HG02588 (cell line): ENCODE data around the gene PNMA8B.
"Not testable (repeated sequence)": the region's sequence is repeated elsewhere in the genome, so short reads cannot be mapped to it uniquely, and the experiment has no call there.

Source experiments
- ATAC-seq: cut with Tn5 transposase; IDR thresholded peaks from one replicate; pipeline ENCODE4 v1.9.1; 2021; ENCODE audit warnings: mild to moderate bottlenecking, moderate library complexity; ENCODE audit not compliant: unreplicated experiment

The PNMA8B gene, protein sequence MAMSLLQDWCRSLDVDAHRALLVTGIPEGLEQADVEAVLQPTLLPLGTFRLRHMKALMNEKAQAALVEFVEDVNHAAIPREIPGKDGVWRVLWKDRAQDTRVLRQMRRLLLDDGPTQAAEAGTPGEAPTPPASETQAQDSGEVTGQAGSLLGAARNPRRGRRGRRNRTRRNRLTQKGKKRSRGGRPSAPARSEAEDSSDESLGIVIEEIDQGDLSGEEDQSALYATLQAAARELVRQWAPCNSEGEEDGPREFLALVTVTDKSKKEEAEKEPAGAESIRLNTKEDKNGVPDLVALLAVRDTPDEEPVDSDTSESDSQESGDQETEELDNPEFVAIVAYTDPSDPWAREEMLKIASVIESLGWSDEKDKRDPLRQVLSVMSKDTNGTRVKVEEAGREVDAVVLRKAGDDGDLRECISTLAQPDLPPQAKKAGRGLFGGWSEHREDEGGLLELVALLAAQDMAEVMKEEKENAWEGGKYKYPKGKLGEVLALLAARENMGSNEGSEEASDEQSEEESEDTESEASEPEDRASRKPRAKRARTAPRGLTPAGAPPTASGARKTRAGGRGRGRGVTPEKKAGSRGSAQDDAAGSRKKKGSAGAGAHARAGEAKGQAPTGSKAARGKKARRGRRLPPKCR

DNA sequence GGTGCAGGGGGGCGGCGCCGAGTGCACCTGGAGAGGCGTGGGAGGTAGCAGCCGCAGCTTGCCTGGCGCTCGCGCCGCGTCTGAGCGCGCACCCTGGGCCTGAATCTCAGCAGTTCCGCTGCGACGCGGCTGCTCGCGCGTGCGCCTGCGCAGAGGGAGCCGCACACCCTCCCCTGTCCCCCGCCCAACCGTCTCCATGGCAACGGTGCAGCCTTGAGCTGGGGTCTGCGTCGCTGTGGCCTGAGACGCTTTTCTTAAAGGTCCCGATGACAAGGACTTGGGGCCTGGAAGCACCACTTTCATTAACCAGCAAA lies at the start of gene PNMA8B:
Gene PNMA8B, minus strand, starts transcription at position 82 of the 314 bp plus-strand sequence. CDS start 402 bp downstream, outside the sequence.
- no peak for ATAC-seq

- ATAC-seq, result no peak
These were observed 49.0 kb upstream of the PNMA8B start for GRCh38 chr19:46544651-46545050.

DNA sequence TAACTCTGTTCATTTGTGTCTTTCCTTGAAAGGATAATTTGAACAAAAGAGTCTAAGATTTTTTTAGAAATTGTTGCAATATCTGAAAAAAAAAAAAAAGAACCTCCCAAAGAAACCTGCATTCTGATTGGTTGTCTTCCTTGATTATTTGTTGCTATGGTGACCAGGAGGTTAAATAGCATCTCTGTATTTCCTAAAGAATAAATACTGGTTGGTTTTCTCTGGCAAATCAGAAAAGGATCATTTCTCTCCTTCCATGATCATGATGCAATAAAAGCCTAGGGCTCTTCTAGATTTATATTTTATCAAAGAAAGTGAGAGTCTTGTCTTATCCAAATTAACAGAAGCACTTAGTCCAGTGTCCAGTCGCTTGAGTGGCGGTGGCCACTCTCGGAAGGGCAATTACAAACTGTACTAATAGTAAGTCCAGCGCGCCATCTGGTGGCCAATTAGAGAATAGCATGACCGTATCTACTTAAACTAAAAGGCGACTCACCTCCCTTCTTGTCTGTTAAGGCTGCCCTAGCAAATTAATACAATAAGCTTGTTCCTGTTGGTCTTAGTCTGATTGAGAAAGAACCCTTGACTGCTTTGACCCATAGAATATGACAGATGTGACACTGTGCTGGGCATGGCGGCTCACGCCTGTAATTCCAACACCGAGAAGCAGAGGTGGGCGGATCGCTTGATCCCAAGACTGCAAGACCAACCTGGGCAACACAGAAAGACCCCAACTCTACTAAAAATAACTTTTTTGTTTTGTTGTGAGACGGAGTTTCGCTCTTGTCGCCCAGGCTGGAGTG lies 47.0 kb upstream of the PNMA8B start:
- ATAC-seq, result no peak

- no peak for ATAC-seq
These were observed 41.8 kb upstream of the PNMA8B start for GRCh38 chr19:46537136-46538097.

GRCh38 chr19:46536391-46536790 lies 40.7 kb upstream of the PNMA8B start:
- ATAC-seq, result no peak

DNA sequence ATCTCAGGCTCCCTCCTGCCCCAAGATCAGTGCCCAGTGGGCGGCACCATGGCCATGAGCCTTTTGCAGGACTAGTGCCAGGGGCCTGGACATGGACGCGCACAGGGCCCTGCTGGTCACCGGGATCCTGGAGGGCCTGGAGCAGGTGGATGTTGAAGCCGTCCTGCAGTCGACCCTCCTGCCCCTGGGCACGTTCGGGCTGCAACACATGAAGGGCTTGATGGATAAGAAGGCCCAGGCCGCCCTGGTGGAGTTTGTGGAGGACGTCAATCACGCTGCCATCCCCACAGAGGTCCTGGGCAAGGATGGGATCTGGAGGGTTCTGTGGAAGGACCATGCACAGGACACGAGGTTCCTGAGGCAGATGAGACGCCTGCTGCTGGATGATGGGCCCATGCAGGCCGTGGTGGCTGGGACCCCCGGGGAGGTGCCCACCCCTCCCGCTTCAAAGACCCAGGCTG lies 38.0 kb upstream of the PNMA8B start:
- ATAC-seq, result no peak

- ATAC-seq, result no peak
These were observed 37.5 kb upstream of the PNMA8B start for GRCh38 chr19:46533078-46533620.

DNA sequence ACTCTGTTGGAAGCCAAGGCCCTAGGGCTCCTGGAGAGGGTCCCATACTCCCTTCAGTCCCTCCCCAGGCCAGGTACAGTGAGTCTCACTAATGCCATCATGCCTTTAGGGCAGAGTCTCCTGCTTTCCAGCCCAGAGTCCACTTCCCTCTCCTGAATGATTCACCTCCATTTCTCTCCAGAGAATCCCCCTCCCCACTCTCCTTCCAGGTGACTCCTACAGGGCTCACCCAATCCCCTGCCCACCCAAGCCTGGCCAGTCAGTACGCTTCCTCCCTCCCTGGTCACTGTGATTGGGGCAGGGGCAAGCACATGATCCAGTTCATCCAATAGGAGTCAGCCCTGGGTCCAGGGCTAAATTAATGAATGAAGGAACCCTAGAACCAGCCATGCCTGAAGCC lies 35.0 kb upstream of the PNMA8B start:
- no peak for ATAC-seq

DNA sequence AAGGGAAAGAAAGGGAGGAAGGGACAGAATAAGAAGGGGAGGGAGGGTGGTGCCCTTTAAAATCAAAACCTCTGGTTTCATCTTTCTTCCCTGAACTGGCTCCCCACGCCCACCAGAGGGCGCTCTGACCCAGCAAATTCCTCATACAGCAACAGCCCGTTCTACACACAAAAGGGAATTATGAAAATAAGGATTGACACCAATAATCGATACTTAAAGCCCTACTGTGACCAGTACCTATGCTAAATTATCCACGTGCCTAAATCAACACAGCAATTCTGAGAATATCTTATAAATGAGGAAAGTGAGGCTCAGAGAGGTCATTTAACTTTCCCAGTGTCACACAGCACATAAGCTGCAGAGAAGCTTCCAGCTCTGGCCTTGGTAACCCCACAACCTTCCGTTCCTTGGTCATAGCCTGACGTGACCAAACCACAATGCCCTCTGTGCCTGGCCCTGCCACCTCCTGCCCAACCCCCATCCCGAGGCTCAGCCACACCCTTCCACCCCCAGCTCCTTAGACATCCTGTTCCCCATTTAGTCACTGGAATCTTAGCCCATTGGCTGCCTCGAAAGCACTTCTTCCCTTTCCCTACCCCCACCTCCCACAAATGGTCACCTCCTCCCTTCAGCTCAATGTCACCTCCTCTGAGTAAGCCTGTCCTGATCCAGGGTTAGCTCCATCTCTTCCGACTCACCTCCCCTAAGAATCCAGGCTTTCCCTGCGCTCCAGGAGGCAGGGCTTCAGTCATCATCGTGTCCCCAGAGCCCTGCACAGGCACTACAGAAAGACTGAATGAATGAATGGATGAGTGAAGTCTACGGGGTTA lies 34.2 kb upstream of the PNMA8B start:
- no peak for ATAC-seq

DNA sequence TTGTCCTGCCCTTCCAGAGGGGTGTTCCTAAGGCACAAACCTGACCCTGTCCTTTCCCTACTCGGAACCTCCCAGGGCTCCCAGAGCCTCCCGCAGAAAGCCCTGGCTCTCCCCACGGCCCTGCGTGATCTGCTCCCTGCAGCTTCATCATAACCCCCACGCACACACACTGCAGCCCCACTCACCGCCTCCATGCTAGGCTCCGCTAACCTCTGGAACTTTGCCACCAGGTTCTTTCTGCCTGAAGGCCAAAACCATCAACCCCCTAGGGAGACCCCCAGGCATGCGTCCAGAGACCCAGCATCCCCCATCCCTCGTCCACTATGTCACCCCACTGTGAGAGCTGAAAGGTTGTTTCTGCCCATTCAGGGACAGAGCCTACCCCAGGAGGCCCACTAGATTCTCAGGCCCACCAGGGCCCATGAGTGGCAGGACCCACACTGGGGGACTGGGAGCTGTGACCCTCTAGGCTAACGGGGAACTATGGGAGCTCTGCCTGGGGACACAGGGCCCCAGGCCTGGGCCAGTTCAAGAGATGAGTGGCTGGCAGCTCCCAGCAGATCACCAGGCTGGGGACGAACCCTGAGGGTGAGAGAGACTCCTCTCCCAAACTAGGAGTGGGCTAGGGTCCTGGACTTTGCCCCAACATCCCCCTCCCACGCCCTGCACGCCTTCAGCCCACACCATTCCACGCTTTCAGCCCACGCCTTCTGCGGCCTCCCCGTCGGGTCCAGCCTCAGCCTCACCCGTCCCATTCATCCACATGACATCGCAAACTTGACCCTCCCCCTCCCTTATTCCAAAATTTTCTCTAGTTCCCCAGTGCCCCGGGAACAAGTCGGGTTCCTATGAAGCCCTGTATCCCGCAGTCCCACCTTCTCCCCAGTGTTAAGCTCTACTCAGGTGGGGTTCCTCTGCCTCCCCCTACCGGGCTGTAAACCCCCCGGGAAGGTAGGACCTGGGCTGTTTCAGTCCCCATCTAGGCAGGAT lies 33.2 kb upstream of the PNMA8B start:
- ATAC-seq, result no peak

- not testable (repeated sequence) for ATAC-seq
These were observed 31.1 kb upstream of the PNMA8B start for GRCh38 chr19:46526801-46527200.

GRCh38 chr19:46524308-46524707 lies 28.6 kb upstream of the PNMA8B start:
- ATAC-seq, result no peak

GRCh38 chr19:46522988-46523387 lies 27.3 kb upstream of the PNMA8B start:
- ATAC-seq, result not testable (repeated sequence)

- ATAC-seq, result no peak
These were observed 25.7 kb upstream of the PNMA8B start for GRCh38 chr19:46521241-46521868.

DNA sequence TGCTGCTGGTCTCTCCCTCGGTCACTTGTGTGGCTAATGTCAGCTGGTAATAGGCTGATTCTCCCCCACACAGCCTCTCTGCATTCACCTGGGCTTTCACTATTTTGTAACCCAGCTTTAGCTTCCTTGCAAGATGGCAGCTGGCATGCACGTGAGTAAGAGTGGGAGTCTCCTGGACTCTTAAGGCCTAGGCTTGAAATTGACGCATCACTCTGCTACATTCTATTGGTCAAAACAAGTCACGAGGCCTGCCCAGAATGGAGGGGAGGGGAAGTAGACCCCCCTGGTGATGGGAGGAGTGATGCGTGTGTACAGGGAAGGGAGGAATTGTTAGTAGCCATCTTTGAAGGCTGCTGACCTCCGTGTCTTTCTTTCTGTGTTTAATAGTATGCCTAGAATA lies 24.9 kb upstream of the PNMA8B start:
- no peak for ATAC-seq

- no peak for ATAC-seq
These were observed 21.8 kb upstream of the PNMA8B start for GRCh38 chr19:46517471-46517870.

GRCh38 chr19:46515879-46516350 lies 20.2 kb upstream of the PNMA8B start:
- no peak for ATAC-seq

DNA sequence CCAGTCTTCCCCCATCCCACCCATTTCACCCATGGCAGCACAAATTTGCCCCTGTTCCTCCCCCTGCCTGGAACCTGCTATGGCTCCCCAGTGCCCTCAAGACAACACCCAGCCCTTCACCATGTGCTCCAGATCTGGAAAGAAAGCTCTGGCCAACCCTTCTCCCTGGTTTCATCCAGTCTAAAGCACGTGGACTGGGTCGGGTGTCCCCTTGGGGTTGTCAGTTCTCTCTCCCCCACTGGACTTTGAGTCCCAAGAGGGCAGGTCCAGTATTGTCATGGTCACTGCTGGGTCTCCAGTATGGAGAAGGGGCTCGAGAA lies 19.6 kb upstream of the PNMA8B start:
- no peak for ATAC-seq
